ENCODE measurements around the gene NDUFA7.

GRCh38 chr19:8322638-8322997 is 1.4 kb upstream of the NDUFA7 start:
- TF ChIP-seq CTCF (IDR thresholded peaks at IDR 0.05; ENCODE audit: insufficient read depth, low read depth, low read length) = no peak
- no peak for TF ChIP-seq EZH2 (IDR thresholded peaks at IDR 0.05; ENCODE audit: insufficient read depth, low read length)
